GM18517 (cell line): ENCODE results near the gene NRDE2.
A peak's percentile ranks its signal among the peaks of the same experiment; 100 is the strongest.

Experiments
- ATAC-seq: cut with Tn5 transposase; IDR thresholded peaks from one replicate; pipeline ENCODE4 v1.9.1; 2021; ENCODE audit warnings: mild to moderate bottlenecking, moderate library complexity; ENCODE audit not compliant: unreplicated experiment

NRDE2 gene, protein sequence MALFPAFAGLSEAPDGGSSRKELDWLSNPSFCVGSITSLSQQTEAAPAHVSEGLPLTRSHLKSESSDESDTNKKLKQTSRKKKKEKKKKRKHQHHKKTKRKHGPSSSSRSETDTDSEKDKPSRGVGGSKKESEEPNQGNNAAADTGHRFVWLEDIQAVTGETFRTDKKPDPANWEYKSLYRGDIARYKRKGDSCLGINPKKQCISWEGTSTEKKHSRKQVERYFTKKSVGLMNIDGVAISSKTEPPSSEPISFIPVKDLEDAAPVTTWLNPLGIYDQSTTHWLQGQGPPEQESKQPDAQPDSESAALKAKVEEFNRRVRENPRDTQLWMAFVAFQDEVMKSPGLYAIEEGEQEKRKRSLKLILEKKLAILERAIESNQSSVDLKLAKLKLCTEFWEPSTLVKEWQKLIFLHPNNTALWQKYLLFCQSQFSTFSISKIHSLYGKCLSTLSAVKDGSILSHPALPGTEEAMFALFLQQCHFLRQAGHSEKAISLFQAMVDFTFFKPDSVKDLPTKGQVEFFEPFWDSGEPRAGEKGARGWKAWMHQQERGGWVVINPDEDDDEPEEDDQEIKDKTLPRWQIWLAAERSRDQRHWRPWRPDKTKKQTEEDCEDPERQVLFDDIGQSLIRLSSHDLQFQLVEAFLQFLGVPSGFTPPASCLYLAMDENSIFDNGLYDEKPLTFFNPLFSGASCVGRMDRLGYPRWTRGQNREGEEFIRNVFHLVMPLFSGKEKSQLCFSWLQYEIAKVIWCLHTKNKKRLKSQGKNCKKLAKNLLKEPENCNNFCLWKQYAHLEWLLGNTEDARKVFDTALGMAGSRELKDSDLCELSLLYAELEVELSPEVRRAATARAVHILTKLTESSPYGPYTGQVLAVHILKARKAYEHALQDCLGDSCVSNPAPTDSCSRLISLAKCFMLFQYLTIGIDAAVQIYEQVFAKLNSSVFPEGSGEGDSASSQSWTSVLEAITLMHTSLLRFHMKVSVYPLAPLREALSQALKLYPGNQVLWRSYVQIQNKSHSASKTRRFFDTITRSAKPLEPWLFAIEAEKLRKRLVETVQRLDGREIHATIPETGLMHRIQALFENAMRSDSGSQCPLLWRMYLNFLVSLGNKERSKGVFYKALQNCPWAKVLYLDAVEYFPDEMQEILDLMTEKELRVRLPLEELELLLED

DNA sequence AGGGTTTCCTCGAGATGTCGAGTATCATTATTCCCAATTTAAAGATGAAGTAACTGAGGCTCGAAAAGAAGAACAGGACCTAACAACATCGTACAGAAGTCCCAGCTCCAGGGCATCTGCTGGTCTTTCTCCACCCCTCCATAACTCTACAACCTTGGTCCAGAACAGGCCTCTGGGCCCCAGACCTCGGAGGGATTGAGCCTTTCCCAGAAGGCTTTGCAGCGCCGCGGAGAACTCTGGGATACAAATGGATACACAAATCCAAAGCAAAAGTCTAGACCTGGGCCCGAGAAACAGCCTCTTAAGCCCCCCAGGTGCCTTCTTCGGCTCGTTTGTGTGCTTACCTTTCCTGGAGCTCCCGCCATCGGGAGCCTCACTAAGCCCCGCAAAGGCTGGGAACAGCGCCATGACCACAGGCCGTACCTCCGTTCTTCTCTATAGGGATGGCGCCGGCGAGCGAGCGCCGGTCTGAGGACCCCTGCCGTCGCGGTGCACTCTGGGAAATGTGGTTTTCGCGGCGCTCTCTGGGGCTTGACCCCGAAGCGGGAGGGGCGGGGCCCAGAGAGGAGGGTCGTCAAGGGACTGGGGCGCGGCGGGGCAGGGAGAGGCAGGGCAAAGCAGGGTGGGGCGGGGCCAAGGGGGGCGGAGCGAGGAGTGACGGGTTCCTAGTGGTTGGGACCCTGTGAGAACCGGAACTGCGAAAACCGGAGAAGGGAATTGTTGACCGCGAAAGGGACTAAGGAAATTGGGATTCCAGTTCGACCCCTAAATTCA lies at the start of gene NRDE2:
Gene NRDE2 (minus strand): TSS at position 445 of the 774 bp plus-strand sequence. CDS start 37 bp downstream, at position 408.
- ATAC-seq, result peak; percentile 92

- ATAC-seq, result no peak
Measured at GRCh38 chr14:90381011-90381786, 49.5 kb upstream of the NRDE2 start.

DNA sequence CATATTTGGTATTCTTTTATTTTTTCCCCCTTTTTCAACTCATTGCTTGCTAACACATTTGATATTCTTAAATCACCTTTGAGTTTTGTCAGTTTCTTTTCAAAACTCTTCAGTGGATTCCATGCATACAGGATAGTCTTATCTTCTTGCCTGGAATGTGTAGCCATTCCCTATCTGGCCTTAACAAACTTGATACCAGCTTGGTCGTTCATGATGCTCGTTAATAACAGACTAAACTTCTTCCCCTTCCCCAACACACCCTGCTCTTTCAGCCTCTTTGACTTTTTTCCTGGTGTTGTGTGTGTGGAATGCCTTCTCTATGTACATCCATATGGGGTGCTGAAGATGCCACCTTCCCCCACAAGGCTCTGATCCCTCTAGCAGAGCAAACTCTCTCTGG lies 47.4 kb upstream of the NRDE2 start:
- no peak for ATAC-seq

DNA sequence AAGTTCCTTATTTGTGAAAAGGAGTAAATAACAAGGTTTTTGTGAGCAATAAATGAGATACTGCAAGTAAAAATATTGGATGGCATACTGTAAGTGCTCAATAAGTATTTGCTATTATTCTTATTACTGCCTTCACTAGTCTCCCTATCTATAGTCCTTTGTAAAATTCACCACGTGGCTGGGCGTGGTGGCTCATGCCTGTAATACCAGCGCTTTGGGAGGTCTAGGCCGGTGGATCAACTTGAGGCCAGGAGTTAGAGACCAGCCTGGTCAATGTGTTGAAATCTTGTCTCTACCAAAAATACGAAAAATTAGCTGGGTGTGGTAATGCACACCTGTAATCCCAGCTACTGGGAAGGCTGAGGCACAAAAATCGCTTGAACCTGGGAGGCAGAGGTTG lies 46.5 kb upstream of the NRDE2 start:
- no peak for ATAC-seq

DNA sequence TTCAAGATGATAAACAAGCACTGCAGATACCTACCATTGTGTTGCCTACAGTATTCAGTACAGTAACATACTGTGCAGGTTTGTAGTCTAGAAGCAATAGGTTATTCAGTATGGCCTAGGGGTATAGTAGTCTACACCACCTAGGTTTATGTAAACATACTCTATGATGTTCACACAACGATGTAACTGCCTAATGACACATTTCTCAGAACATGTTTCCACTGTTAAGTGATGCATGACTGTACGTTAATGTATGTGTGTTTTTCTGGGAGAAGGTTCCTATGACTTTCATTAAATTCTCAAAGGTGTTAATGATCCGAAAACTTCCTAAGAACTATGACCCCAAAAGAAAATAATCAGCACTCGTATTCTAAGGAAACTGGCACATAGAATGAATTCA lies 44.2 kb upstream of the NRDE2 start:
- ATAC-seq, result no peak

DNA sequence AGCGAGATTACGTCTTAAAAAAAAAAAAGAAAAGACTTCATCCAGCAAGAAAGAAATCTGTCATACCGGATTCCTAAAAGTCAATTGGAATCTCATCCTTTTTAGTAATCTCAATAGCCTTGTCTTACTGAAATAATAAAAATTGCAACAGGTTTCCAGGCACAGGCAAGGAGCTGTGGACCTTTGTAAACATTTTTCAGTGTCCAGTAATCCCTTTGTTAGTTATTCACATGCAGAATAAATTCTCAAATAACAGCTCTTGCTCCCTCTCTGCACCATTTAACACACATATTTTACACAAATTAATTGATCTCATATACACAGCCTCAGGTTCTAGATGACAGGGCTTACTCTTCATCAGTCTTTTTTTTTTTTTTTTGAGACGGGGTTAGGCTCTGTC lies 43.1 kb upstream of the NRDE2 start:
- no peak for ATAC-seq

- no peak for ATAC-seq
Measured at GRCh38 chr14:90373887-90374286, 42.1 kb upstream of the NRDE2 start.

DNA sequence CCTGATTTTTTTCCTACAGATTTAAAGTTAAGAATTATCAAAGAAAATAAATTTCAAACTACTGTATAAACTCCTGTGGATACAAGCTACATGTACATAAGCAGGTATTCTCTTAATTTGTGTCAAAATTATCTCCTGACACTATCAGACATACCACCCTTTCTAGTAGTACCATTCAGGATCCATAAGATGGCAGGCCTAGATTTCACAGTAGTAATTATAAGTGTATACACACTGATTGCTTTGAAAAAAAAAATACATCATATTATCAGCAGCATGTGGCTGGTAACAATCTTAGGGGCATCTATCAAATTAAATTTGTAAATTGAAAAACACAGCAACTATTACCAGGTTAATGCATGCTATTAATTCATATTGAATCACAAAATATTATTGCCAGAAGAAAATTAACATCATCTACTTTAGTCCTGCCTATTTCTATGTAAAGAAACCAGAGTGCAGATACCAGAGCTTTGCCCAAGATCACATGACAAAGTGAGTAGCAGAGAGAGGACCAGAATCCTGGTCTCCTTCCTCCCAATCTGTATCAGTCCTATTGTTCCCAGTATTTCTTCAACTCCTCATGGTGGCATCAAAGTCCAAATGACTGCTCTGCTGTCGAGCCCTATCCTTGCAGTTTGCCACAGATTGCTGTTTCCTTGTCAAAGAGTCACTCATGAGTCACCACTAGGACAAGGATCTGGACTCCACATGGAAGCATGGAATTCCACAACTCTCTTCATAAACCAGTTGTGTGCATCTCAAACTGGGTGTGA lies 37.4 kb upstream of the NRDE2 start:
- ATAC-seq, result no peak

DNA sequence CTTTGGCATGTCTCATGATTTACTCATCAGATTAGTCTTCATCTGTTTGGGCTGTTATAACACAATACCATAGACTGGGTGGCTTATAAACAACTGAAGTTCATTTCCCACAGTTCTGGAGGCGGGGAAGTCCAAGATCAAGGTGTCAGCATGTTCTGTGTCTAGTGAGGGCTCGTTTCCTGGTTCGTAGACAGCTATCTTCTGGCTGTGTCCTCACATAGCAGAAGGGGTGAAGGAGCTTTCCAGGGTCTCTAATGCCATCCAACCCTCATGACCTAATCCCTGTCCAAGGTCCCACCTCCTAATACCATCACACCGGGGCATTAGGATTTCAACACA lies 30.8 kb upstream of the NRDE2 start:
- no peak for ATAC-seq

DNA sequence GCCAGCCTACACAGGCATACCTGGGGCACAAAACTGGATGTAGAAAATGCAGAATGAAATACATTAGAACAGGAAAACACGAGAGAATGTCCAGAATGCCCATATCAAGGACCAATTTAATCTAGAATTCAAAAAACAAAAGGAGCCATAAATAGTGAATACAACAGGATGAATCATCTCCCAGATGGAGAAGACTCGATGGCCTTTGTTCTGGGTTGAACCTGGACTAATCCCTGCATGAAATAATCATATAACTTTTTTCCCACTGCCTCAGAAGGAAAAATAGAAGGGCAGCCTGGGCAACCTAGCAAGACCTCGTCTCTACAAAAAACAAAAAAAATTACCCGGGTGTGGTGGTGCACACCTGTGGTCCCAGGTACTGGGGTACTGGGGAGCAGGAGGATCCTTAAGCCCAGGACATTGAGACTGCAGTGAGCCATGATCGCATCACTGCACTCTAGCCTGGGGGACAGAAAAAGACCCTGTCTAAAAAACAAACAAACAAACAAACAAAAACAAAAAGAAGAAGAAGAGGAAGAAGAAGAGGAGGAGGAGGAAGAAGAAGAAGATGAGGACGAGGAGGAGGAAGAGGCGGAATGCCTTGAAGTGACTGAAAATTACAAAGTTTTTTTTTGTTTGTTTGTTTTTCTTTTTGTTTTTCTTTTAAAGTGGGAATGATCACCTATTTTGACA lies 30.3 kb upstream of the NRDE2 start:
- no peak for ATAC-seq

DNA sequence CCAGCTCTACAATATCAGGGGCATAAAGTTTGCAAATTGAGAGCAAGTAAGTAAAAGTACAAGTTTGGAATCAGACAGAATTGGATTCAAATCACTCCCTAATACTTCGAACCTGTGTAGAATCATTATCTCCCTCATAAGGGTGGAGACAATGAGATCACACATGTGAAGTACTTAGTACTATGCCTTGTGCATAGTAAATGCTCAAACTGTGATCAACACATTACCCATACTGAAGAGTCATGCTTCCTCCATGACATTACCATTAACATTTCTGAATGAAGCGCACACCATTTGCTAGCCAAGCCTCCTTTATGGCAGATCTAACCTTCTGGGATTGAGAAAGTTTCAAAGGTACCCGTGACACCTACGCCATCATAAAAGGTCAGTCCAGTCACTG lies 26.6 kb upstream of the NRDE2 start:
- no peak for ATAC-seq

DNA sequence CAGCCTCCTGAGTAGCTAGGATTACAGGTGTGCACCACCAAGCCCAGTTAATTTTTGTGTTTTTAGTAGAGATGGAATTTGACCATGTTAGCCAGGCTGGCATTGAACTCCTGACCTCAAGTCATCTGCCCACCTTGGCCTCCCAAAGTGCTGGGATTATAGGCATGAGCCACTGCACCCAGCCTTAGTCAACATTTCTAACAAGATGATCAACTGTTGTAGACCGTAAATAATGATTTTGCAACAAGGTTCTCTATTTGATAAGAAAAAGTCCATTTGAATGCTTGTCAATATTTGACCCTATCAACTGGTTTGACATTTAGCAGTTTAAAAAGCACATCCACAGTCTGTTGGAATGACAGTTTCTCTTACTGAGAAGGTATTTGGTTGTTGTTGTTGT lies 25.2 kb upstream of the NRDE2 start:
- ATAC-seq, result no peak

- no peak for ATAC-seq
Measured at GRCh38 chr14:90355540-90356518, 24.1 kb upstream of the NRDE2 start.

- ATAC-seq, result no peak
Measured at GRCh38 chr14:90354551-90355298, 23.0 kb upstream of the NRDE2 start.

DNA sequence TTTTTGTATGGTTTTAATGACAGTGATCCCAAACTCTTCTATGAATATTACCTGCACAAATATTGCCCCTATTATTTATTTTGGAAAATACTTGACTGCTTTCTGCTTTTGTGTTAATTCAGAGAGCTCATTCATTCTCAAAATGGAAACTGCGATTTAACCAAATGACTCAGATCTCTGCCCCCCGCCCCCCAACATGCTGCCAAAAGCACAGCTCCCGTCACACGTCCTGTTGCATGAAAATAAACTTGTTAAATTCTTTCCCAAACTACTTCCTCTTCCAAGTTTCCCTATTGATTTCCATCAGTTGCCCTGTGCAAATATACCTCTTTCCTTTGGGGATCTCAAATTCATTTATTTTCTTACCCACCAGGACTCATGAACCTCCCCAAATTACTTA lies 18.0 kb upstream of the NRDE2 start:
- no peak for ATAC-seq

DNA sequence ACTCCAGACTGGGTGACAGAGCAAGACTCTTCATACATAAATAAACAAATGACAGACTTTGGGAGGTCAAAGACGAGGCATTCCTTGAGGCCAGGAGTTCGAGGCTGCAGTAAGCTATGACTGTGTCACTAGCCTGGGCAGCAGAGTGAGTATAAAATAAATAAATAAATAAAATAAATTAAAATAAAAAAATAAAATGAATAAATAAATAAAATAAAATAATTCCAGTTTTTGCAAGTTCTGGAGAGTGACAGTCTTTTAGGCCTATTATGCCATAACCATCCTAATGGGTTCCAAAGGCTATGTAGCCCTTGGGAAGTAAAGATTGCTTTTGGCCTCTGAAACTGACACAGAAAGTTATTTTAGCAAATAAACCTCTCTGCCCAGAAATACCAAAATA lies 16.5 kb upstream of the NRDE2 start:
- ATAC-seq, result no peak

- no peak for ATAC-seq
Measured at GRCh38 chr14:90345239-90345557, 13.5 kb upstream of the NRDE2 start.
